ENCODE measurements around the gene LGALS9C.
A peak's percentile ranks its signal among the peaks of the same experiment; 100 is the strongest.
"Not testable (repeated sequence)": the region's sequence is repeated elsewhere in the genome, so short reads cannot be mapped to it uniquely, and the experiment has no call there.

The LGALS9C gene

GRCh38 chr17:18478977-18479595 is 2.5 kb downstream of the LGALS9C start:
- not testable (repeated sequence) for DNase-seq (ENCODE audit: low spot score)

- not testable (repeated sequence) for DNase-seq (ENCODE audit: low spot score)
These were observed 5.2 kb downstream of the LGALS9C start for GRCh38 chr17:18481775-18482174.

GRCh38 chr17:18485936-18486464 is 9.4 kb downstream of the LGALS9C start:
- not testable (repeated sequence) for DNase-seq (ENCODE audit: low spot score)

DNA sequence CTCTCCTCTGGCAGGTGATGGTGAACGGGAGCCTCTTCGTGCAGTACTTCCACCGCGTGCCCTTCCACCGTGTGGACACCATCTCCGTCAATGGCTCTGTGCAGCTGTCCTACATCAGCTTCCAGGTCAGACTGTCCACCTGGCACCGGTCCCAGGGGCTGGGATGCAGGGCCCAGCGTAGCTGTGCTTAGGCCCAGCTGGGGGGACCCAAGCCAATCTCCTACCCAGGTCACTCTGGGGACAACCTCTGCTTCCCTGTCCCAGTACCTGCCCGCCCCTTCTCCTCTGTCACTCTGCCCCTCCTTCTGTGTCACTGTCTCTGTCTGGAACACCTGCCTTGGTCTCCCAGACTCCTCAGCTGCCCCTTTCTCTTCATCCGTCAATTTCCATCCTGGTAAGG is 11.0 kb downstream of the LGALS9C start:
- not testable (repeated sequence) for DNase-seq (ENCODE audit: low spot score)

- not testable (repeated sequence) for DNase-seq (ENCODE audit: low spot score)
These were observed 12.0 kb downstream of the LGALS9C start for GRCh38 chr17:18488622-18489021.

GRCh38 chr17:18490016-18490415 is 13.4 kb downstream of the LGALS9C start:
- DNase-seq (ENCODE audit: low spot score): not testable (repeated sequence)

DNA sequence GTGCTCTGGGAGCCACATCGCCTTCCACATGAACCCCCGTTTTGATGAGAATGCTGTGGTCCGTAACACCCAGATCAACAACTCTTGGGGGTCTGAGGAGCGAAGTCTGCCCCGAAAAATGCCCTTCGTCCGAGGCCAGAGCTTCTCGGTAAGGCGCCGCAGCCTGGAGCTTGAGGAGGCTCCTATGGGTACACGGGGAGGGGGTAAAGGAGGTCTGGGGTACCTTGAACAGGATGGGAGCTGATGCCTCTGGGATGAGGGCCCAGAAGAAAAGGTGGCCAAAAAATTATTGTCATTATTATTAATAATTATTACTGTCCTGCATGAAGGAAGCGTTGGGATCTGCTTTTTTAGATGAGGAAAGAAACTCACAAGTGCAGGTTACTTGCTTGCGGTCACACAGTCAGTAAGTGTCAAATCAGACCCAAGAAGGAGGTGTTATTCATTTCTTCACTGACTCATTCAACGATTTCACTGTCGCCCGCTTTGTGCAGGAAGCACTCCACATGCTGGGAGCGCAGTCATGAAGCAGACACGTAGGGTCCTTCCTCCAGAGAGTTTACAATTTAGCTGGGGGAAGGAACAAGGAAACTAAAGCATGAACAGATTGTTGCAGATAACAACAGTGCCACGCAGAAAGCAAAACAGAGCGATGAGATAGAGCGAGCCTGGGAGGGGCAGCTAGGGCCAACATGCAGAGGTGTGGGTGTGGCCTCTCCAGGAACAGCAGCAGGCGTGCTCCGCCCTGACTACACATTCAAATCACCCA is 16.3 kb downstream of the LGALS9C start:
- peak; percentile 1 for DNase-seq (ENCODE audit: low spot score)

- DNase-seq (ENCODE audit: low spot score): not testable (repeated sequence)
These were observed 17.7 kb downstream of the LGALS9C start for GRCh38 chr17:18494250-18494768.

DNA sequence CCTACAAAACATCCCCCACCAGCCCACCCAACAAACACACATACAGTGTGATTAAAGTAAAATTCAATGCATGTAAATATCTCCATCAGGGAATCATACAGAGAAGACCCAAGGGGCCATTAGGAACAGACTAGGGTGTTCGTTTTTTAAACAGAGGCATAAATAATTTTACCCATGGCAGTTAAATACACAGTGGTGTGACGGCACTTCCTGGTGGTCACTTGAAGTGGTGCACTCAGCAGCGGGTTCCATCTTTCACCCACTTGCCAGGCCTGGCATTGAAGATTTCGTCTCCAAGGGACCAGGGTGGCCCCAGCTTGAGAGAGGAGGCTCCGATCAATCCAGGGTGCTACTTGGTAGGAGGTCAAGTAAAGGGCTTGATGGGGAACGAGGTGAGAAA is 20.5 kb downstream of the LGALS9C start:
- not testable (repeated sequence) for DNase-seq (ENCODE audit: low spot score)

DNA sequence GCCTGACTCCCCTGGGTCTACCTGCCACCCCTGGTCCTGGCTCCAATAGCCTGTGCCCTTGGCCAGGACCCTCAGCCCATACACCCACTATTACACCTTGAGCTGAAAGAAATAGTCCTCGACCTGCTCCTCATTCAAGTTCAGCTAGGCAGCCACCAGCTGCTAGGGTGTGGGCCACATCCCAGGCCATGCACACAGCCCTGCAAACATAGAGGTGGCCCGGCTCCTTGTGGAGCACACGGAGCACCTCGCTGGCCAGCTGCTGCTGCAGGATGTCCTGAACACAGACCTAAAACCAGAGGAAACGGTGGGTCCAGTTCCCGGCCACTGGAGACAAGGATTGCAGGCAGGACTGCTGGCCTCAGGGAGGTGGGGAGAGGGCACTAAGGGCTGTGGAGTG is 22.5 kb downstream of the LGALS9C start:
- DNase-seq (ENCODE audit: low spot score): not testable (repeated sequence)

GRCh38 chr17:18499756-18500155 is 23.2 kb downstream of the LGALS9C start:
- DNase-seq (ENCODE audit: low spot score): not testable (repeated sequence)

DNA sequence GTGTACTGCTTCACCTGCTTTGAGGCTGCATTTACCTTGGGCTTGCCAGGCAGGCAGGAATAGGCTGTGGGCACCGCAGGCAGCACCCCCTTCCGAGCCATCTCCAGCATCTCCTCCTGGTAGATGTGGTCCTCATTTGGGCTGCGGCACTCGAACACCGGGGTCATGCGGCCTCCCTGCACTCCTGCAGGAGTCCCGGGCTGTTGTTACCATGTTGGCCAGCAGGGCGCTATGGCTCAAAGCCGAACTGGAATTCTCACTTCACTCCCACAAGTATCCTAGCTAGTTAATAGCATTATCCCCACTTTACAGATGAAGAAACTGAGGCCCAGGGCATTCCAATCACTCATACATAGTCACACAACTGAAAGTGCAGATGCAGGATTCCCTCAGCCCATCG is 23.7 kb downstream of the LGALS9C start:
- not testable (repeated sequence) for DNase-seq (ENCODE audit: low spot score)

GRCh38 chr17:18500816-18501215 is 24.2 kb downstream of the LGALS9C start:
- not testable (repeated sequence) for DNase-seq (ENCODE audit: low spot score)

DNA sequence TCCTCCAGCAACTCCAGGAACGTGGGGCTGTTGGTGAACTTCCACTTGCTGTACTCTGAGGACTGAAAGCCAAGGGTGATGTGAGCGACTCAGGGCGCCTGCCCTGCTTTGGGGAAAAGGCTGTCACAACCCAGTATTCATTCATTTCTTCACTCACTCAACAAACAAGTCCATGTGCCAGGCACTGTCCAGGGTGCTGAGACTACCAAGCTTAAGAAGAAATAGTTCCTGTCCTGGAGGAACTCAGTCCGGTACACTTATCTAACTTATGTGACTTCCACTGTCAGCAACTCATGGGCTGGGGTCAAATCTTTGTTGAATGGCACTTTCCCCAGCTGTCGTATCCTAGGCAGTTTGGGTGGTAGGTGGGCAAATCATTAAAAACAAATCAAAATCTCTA is 26.6 kb downstream of the LGALS9C start:
- DNase-seq (ENCODE audit: low spot score): not testable (repeated sequence)

DNA sequence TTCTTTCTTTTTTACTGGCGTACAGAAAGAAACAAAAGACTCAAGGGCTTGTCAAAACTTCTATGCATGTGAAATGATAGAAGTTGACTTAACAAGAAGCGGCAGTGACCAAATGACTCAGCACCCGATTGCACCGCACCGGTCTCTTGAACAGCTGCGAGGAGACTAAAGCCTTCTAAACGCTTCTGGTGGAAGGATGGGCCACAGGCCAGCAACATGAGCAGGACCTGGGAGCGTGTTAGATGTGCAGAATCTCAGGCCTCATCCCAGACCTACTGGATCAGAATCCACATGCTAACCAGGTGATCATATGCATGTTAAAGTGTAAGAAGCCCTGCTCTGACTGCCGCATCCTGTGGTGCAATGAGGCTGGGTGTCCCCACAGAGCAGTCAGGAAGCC is 31.1 kb downstream of the LGALS9C start:
- not testable (repeated sequence) for DNase-seq (ENCODE audit: low spot score)

- not testable (repeated sequence) for DNase-seq (ENCODE audit: low spot score)
These were observed 32.1 kb downstream of the LGALS9C start for GRCh38 chr17:18508667-18509066.

- DNase-seq (ENCODE audit: low spot score): not testable (repeated sequence)
These were observed 44.5 kb downstream of the LGALS9C start for GRCh38 chr17:18521100-18521499.

DNA sequence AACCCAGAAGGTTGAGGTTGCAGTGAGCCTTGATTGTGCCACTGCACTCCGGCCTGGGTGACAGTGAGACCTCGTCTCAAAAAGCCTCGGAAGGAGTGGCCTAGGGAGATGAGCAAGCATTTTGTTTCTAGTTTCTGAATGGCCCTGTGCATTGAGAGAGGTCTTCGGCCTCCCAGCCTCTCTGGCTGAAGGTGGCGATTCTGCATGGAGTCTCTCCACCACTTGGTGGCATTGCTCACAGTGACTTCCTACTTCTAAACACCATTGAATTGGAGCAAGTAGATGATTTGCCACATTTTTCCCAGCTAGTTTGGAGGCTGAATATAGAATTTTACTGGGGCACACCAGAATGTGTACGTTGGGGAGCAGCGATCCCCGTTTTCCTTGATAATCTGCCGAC is 48.4 kb downstream of the LGALS9C start:
- DNase-seq (ENCODE audit: low spot score): not testable (repeated sequence)

- DNase-seq (ENCODE audit: low spot score): not testable (repeated sequence)
These were observed 49.7 kb downstream of the LGALS9C start for GRCh38 chr17:18526168-18526800.

- not testable (repeated sequence) for DNase-seq (ENCODE audit: low spot score)
These were observed 50.8 kb downstream of the LGALS9C start for GRCh38 chr17:18527354-18527753.

GRCh38 chr17:18528435-18528834 is 51.8 kb downstream of the LGALS9C start:
- not testable (repeated sequence) for DNase-seq (ENCODE audit: low spot score)

DNA sequence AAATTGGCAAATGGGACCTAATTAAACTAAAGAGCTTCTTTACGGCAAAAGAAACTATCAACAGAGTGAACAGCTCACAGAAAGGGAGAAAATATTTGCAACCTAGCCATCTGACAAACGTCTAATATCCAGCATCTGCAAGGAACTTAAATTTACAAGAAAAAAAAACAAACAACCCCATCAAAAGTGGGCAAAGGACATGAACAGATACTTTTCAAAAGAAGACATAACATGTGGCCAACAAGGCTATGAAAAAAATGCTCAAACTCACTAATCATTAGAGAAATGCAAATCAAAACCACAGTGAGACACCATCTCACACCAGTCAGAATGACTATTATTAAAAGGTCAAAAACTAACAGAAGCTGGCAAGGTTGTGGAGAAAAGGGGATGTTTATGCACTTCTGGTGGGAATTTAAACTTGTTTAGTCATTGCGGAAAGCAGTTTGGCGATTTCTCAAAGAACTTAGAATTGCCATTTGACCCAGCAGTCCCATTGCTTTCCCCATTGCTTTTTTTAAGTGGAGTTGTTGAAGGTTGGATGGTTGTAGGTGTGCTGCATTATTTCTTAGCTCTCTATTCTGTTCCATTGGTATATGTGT is 52.4 kb downstream of the LGALS9C start:
- not testable (repeated sequence) for DNase-seq (ENCODE audit: low spot score)

All from CD4-positive, alpha-beta T cell treated with Interleukin-2 at 100 ng/mL for 4 hours (primary cell).